Neuronal stem cell (in vitro differentiated cells): ENCODE measurements around the gene ZC3H12A.
"Not testable (repeated sequence)": the region's sequence is repeated elsewhere in the genome, so short reads cannot be mapped to it uniquely, and the experiment has no call there.

Experiments
- DNase-seq: peaks from one replicate; pipeline ENCODE4 v3.0.0-alpha.2; 2013; ENCODE audit warnings: low spot score
- H2AFZ ChIP-seq: one replicate; pipeline ENCODE4 v1.6.1; 2013; ENCODE audit warnings: mild to moderate bottlenecking, low read length, inconsistent platforms
- H2AK5ac ChIP-seq: 2 replicates; pipeline ENCODE4 v1.6.1; 2013; ENCODE audit warnings: low read depth, mild to moderate bottlenecking, inconsistent platforms, low read length, moderate library complexity, mixed read lengths
- H2BK120ac ChIP-seq: 2 replicates; pipeline ENCODE4 v1.6.1; 2013; ENCODE audit warnings: low read depth, mild to moderate bottlenecking, inconsistent platforms, low read length, moderate library complexity, mixed read lengths
- H2BK12ac ChIP-seq: one replicate; pipeline ENCODE4 v1.6.1; 2013; ENCODE audit warnings: low read length, inconsistent platforms
- H2BK15ac ChIP-seq: 2 replicates; pipeline ENCODE4 v1.6.1; 2013; ENCODE audit warnings: mild to moderate bottlenecking, low read length, inconsistent platforms, mixed read lengths
- H2BK5ac ChIP-seq: one replicate; pipeline ENCODE4 v1.6.1; 2013; ENCODE audit warnings: inconsistent platforms, mild to moderate bottlenecking, low read length, moderate library complexity
- H3K14ac ChIP-seq: one replicate; pipeline ENCODE4 v1.6.1; 2013; ENCODE audit warnings: low read length, inconsistent platforms
- H3K18ac ChIP-seq: 2 replicates; pipeline ENCODE4 v1.6.1; 2013; ENCODE audit warnings: low read length, inconsistent platforms
- H3K23ac ChIP-seq: 2 replicates; pipeline ENCODE4 v1.6.1; 2013; ENCODE audit warnings: low read depth, mild to moderate bottlenecking, mixed read lengths, low read length, inconsistent platforms; ENCODE audit not compliant: poor library complexity
- H3K27ac ChIP-seq: replicated peaks from 3 replicates; pipeline ENCODE4 v1.5.1; 2013; ENCODE audit warnings: low read length, inconsistent platforms
- H3K27me3 ChIP-seq, 3 experiments: 2 replicates each; pipeline ENCODE4 v1.6.1; 2013; ENCODE audit warnings: low read length in 3 of 3, mild to moderate bottlenecking in 2 of 3, inconsistent platforms in 1 of 3, low read depth in 1 of 3, mixed read lengths in 1 of 3, moderate library complexity in 1 of 3; ENCODE audit not compliant: control insufficient read depth in 3 of 3, insufficient read depth in 3 of 3
- H3K36me3 ChIP-seq, 2 donors: replicated peaks in 1 of 2; 2 replicates each; pipeline ENCODE4 v1.6.1; 2013; ENCODE audit warnings: low read length in 2 of 2; ENCODE audit not compliant: control insufficient read depth in 2 of 2, insufficient read depth in 2 of 2
- H3K4ac ChIP-seq: 2 replicates; pipeline ENCODE4 v1.6.1; 2013; ENCODE audit warnings: inconsistent platforms, mild to moderate bottlenecking, low read length, moderate library complexity
- H3K4me1 ChIP-seq, 2 donors: 1 replicate in 1 of 2; 2 replicates in 1 of 2; pipeline ENCODE4 v1.6.1; 2013; ENCODE audit warnings: low read length in 2 of 2, low read depth in 1 of 2; ENCODE audit not compliant: control insufficient read depth in 2 of 2, insufficient read depth in 1 of 2
- H3K4me2 ChIP-seq: one replicate; pipeline ENCODE4 v1.6.1; 2013; ENCODE audit warnings: mild to moderate bottlenecking, low read length, inconsistent platforms; ENCODE audit not compliant: insufficient read depth, poor library complexity, severe bottlenecking
- H3K4me3 ChIP-seq, 2 donors: 2 replicates each; pipeline ENCODE4 v1.5.1; 2013; ENCODE audit warnings: low read length in 2 of 2, mild to moderate bottlenecking in 2 of 2, inconsistent platforms in 1 of 2, moderate library complexity in 1 of 2
- H3K79me1 ChIP-seq: one replicate; pipeline ENCODE4 v1.6.1; 2013; ENCODE audit warnings: low read depth, mild to moderate bottlenecking, inconsistent platforms, low read length, moderate library complexity
- H3K9ac ChIP-seq: one replicate; pipeline ENCODE4 v1.6.1; 2013; ENCODE audit warnings: mild to moderate bottlenecking, low read depth, low read length, inconsistent platforms; ENCODE audit not compliant: poor library complexity
- H3K9me3 ChIP-seq, 2 donors: replicated peaks in 1 of 2; 2 replicates each; pipeline versions ENCODE3 to v1.6.1; 2013; ENCODE audit warnings: low read length in 2 of 2, mild to moderate bottlenecking in 2 of 2, inconsistent platforms in 1 of 2, low read depth in 1 of 2, mixed read lengths in 1 of 2, moderate library complexity in 1 of 2; ENCODE audit not compliant: control insufficient read depth in 2 of 2, insufficient read depth in 1 of 2
- H4K8ac ChIP-seq: one replicate; pipeline ENCODE4 v1.6.1; 2013; ENCODE audit warnings: low read depth, mild to moderate bottlenecking, inconsistent platforms, low read length, moderate library complexity
- H4K91ac ChIP-seq: one replicate; pipeline ENCODE4 v1.6.1; 2013; ENCODE audit warnings: low read length, low read depth, mild to moderate bottlenecking, inconsistent platforms; ENCODE audit not compliant: poor library complexity
- WGBS, 2 donors: extraction: QIAGEN DNeasy Blood & Tissue Kit; methylation state at CpG; one replicate each; pipeline ENCODE4 v1.1.7; 2013; ENCODE audit warnings: missing lambda C conversion rate in 2 of 2, mixed read lengths in 1 of 2; ENCODE audit not compliant: insufficient read length in 2 of 2, insufficient replicate concordance in 1 of 2; ENCODE audit errors: extremely low coverage in 2 of 2; 5-methylcytosine and 5-hydroxymethylcytosine counted together

The ZC3H12A gene

GRCh38 chr1:37502791-37503190 lies 28.4 kb downstream of the ZC3H12A start:
- not testable (repeated sequence) for H3K27ac ChIP-seq, H4K91ac ChIP-seq, H2BK120ac ChIP-seq, H3K14ac ChIP-seq, H3K79me1 ChIP-seq, H3K4me2 ChIP-seq, H2BK12ac ChIP-seq, DNase-seq, H3K27me3 ChIP-seq, H3K9me3 ChIP-seq, H3K4me3 ChIP-seq, H2BK15ac ChIP-seq, H3K23ac ChIP-seq, H2AFZ ChIP-seq, H4K8ac ChIP-seq, H3K9ac ChIP-seq, H3K18ac ChIP-seq, H2AK5ac ChIP-seq, H3K4ac ChIP-seq, H2BK5ac ChIP-seq, H3K4me1 ChIP-seq
- peaks cover 23 to 91% of the 10 kb centered on the region in 2 donors for H3K36me3 ChIP-seq
- WGBS, 2 donors, result no CpG with 5 or more reads among the region's 2 CpGs

- whole genome bisulfite sequencing, 2 donors, result no CpG with 5 or more reads among the region's 2 CpGs
- Histone ChIP-seq H2BK5ac (no peak overlapping the region), H3K4me3 (no peak overlapping the region), H3K27ac (no peak overlapping the region), H4K91ac (no peak overlapping the region), H3K9me3 (no peaks in the 10 kb centered on the region), H3K27me3 (no peaks in the 10 kb centered on the region), H4K8ac (no peak overlapping the region), H2AK5ac (no peak overlapping the region), H3K4me2 (no peak overlapping the region), H3K9ac (no peak overlapping the region), H3K18ac (no peak overlapping the region), H2BK15ac (no peak overlapping the region), H2BK12ac (no peak overlapping the region), H3K23ac (no peak overlapping the region), H2BK120ac (no peak overlapping the region), H3K4me1 (no peaks in the 10 kb centered on the region), H3K4ac (no peak overlapping the region), H2AFZ (no peak overlapping the region), H3K36me3 (peaks cover 19 to 85% of the 10 kb centered on the region in 2 donors), H3K14ac (no peak overlapping the region), H3K79me1 (peaks cover 2% of the 10 kb centered on the region)
- DNase-seq, result no peak
Measured at GRCh38 chr1:37506740-37507139, 32.4 kb downstream of the ZC3H12A start.

GRCh38 chr1:37509181-37509580 lies 34.8 kb downstream of the ZC3H12A start:
- Histone ChIP-seq H3K23ac (no peak overlapping the region), H3K14ac (no peak overlapping the region), H3K4me1 (peaks cover 3 to 7% of the 10 kb centered on the region in 2 donors), H4K91ac (no peak overlapping the region), H3K27me3 (no peaks in the 10 kb centered on the region), H3K9me3 (no peaks in the 10 kb centered on the region), H3K27ac (no peak overlapping the region), H2BK120ac (no peak overlapping the region), H2BK15ac (no peak overlapping the region), H3K18ac (no peak overlapping the region), H3K4me3 (no peak overlapping the region), H4K8ac (no peak overlapping the region), H2AFZ (no peak overlapping the region), H2AK5ac (no peak overlapping the region), H3K36me3 (peaks cover 19 to 81% of the 10 kb centered on the region in 2 donors), H2BK5ac (no peak overlapping the region), H3K4me2 (no peak overlapping the region), H2BK12ac (no peak overlapping the region), H3K4ac (no peak overlapping the region), H3K79me1 (peaks cover 4% of the 10 kb centered on the region), H3K9ac (no peak overlapping the region)
- no peak for DNase-seq
- WGBS, 2 donors, result no CpG with 5 or more reads among the region's 4 CpGs

- H3K14ac ChIP-seq, result no peak overlapping the region
- peaks cover 2% of the 10 kb centered on the region for H3K79me1 ChIP-seq
- peaks cover 8 to 12% of the 10 kb centered on the region in 2 donors for H3K4me1 ChIP-seq
- H3K23ac ChIP-seq, result no peak overlapping the region
- no peak overlapping the region for H4K91ac ChIP-seq
- H3K27me3 ChIP-seq, result peaks cover 0 to 2% (median 0%) of the 10 kb centered on the region in 3 experiments
- H3K4ac ChIP-seq, result no peak overlapping the region
- H2BK5ac ChIP-seq, result peak overlapping the region; percentile 94
- peak overlapping the region; percentile 78 for H3K27ac ChIP-seq
- H3K4me3 ChIP-seq, result peak overlapping the region; percentile 60 to 94
- no peak overlapping the region for H2BK12ac ChIP-seq
- no peak overlapping the region for H2BK120ac ChIP-seq
- H3K36me3 ChIP-seq, result peaks cover 8 to 37% of the 10 kb centered on the region in 2 donors
- H2BK15ac ChIP-seq, result no peak overlapping the region
- H2AK5ac ChIP-seq, result no peak overlapping the region
- peak overlapping the region; percentile 95 for H3K18ac ChIP-seq
- H4K8ac ChIP-seq, result no peak overlapping the region
- no peaks in the 10 kb centered on the region for H3K9me3 ChIP-seq
- H3K4me2 ChIP-seq, result peak overlapping the region; percentile 90
- WGBS, 2 donors, result no CpG with 5 or more reads among the region's 26 CpGs
- peak; percentile 26 for DNase-seq
- peak overlapping the region; percentile 30 for H3K9ac ChIP-seq
- peak overlapping the region; percentile 90 for H2AFZ ChIP-seq
Measured at GRCh38 chr1:37513795-37514349, 39.5 kb downstream of the ZC3H12A start.
